GM19397 (cell line): ENCODE results near the gene BAHCC1.

Experiments used
- ATAC-seq: cut with Tn5 transposase; IDR thresholded peaks from one replicate; pipeline ENCODE4 v1.9.1; 2021; ENCODE audit warnings: mild to moderate bottlenecking, moderate library complexity; ENCODE audit not compliant: unreplicated experiment

The BAHCC1 gene

DNA sequence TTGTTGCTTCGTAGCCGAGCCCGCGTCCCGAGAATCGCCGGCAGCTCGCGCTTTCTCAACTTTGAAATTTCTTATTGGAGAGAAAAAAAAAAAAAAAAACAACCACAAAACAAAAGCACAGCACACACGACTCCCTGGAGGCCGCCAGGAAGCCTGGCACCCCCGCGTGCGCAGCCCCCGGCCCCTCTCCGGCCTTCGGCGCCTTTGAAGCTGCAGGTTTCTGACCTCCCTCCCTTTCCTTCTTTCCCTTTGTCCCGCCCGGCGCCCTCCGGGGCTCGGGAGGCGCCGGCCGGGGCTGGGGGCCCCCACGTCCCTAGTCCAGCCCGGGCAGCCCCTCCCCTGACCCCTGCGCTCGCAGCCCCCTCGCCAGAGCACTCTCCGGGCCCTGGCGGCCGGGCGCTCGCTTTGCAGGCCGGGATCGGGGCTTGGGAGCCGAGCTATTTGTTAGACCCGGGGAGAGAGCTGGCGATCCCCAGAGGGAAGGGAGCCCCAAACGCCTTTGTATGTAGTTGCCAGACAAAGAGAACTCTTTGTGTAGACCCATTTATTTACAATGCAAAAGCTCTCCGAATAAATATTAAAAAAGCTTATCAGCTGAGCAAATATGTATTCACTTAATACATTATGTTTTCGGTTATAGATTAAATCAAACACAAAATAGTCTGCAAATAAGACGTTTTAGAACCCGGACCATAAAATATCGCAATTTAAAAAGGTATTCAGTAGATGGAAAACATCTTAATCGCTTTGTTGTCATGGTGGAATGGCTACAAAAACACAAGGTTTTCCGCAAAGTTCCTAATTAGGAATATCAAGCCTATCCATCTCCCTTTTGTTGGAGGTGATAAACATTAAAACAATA, 2.3 kb downstream of the BAHCC1 start:
- ATAC-seq, result no peak

DNA sequence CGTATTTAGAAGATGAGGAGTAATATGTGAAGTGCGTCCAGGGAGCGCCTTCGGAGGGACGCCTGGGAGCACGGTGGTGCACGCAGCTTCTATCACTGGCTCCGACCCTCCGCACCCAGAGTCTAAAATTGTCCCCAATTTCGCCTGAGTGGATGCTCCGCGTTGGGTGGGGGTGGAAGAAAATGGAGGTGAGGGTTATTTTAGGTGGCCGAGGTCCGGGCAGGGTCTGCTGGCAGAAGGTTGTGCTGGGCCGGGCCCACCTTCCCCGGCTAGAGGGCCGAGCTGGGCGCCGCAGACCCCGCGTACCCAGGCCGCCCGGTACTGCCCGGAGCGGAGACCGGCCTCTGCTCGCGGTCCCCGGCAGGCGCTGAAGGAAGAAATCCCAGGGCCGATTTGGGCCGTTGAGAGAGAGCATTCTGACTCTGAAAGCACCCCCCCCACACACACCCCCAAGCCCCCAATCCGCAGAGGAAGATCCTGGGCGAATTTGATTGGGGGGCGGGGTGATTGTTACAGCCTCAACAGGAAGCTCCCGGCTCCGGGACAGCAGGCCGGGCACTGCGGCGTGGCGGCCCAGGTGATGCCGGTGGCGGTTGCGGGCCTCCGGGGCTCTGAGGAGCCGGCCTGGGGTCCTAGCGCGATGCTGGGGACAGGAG, 3.0 kb downstream of the BAHCC1 start:
- no peak for ATAC-seq

DNA sequence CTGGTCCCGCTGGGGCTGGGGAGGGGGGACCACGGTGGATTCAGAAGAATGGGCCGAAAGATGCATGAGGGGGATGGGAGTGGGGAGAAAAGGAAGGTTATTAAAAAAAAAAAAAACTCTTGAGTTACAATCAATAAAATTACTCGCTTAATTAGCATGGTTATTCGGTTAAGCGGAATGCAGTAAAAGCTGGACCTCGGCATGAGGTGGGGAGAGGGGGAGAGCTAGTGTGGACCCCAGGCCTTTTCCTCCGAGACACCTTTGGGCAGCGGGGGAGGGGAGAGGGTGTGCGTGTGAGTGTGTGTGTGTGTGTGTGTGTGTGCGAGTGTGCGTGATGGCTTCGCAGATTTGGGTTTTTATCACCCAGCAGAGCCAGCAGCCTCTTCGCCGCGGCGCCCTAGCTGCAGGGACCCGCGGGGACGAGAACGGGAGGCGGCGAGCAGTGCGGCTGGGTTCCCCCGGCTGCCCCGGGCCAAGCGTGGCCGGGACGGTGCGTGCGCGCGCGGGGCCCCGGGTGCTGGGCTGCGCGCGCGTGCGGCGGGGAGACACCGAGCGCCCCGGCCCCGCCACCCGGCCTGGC, 3.7 kb downstream of the BAHCC1 start:
- ATAC-seq, result no peak

DNA sequence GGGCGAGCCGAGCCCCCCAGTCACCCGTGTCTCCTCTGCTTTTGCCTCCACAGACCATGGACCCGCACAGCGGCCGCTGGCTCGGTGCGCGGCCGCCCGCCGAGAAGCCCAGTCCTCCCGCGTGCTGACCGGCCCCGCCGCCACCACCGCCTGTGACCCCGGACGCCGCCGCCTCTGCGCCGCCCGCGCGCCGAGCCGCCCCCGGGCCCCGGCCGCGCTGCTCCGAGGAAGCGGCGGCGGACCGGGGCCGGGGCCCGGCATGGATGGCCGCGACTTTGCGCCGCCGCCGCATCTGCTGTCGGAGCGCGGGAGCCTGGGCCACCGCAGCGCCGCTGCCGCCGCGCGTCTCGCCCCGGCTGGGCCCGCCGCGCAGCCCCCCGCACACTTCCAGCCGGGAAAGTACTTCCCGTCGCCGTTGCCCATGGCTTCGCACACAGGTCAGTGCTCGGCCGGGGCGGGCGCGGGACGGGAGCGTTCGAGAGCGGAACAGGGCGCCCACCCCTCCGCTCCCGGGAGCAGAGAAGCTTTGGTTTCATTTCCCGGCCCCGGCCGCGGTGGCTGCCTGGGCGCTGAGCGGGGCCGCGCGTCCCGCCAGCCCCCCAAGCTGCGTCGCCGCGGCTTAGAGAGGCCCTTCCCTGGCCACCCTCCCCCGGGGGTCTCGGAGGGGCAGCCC, 4.4 kb downstream of the BAHCC1 start:
- no peak for ATAC-seq

DNA sequence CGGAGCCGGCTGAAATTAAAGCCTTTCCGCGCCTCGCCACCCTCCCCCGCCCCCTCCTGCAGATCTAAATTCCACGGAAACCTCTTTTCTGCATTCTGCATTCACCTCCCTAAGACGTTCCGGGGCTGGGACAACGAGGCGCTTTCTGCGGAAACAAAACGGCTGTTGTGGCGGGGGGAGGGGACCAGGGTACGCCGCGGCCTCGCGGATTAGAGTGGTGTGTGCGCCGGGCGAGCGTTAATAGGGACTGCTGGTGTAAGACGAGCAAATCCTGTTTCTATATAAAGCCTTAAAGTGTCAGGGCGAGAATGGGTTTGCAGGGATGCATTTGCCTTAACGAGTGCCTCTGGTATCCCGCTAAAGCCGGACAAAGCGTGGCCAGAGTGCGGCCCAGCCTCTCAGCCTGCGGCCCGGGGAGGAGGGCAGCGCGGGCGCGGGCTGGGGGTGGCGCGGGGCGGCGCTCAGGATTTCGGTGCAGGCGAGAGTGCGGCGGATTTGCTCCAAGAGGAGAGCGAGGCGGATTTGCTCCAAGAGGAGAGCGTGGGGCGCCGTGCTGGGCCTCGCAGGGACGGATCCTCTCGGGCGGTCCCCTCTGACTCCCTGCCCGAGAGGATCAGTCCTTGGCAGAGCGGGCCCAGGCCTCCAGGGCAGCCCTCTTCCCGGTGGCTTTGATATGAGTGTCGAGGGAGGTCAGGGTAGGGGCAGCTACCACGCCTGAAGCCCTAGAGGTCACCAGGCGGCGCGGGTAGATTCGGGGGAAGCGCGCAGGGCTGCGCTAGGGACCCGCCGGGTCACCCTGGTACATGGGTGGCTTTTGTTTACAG, 5.1 kb downstream of the BAHCC1 start:
- no peak for ATAC-seq

DNA sequence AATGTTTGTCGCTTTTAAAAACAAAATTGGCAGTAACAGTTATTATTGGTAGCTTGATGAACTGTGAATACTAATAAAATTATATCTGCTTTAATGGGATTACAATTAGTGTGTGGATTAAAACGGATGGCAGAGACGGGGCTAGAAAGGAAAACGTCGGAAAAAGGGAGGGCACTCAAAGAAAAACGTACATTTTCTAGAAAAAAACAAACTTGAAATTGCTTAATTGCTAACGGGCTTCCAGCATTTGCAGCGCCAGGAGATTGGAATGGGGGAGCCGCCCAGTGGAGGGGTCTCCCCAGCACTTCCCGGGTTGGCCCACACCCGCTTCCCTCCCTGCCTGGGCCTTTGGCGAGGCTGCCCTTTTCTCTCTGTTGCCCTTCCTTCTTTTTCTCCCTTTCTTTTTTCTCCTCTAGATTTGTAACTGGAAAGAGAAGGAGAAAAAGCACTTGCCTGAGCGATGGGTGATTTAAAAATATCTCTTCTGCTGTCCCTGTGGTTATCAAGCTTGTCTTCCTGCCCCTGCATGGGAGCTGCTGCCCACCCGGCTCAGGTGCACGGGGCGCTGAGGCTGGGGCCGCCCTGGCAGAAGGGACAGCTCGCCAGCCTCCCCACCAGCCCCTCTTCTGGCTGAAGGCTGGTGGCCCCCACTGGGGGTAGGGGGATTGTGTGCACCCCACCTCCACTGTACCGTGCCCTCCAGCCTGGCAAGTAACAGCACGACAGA, 5.9 kb downstream of the BAHCC1 start:
- no peak for ATAC-seq

DNA sequence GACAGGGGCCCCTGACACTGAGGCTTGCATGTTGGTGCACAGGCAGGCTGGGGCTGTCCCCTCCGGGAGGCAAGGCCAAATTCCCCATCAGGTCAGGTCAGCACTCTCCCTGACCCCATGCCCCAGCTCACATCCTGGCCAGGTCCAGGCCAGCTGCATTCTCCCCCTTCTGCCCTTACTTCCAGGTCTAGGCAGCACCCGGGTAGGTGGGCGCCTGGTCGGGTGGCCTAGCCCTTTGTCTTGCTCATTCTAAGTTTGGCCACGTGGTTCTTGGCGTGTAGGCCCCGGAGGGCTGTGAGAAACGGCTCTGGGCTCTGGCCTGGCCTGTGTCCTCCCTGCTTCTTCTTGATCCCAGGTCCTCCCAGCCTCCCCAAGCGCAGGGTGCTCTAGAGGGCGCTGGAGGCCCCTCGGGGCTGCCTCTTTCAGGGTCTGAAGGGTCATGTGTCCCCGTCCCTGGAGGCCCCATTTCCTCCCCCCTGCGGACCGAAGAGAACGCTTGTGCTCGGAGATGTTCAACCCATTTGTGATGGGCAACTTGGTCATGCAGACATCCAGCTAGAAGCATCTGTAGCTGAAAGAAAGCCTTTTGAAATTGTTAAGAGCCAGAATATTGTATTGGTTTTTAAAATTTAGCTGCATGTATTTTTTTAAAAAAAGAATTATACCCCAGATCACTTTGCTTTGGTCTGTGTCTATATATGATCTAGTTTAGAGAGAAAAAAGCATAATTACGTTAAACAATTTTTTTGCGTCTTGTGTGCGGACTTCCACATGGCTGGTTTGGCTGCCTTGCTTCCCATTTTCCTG, 6.7 kb downstream of the BAHCC1 start:
- ATAC-seq, result no peak

DNA sequence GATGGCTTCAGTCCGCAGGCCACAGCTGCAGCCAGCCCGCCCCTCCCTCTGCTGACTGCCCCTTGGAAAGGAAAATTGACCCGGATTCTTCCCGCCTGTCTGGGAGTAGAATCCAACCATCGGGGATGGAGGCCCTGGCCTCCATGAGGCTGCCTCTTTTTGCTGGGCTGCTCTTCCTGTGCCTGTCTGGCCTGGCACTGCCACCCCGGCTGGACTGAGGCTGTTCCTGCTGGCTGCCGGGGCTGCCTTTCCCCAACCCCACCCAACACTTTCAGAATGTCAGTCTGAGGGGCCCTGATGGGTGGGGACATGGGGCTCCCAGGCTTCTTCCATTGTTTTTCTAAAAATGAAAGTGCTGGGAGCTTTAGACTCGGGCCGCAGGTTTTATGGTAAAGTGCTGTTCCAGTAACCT, 7.3 kb downstream of the BAHCC1 start:
- ATAC-seq, result no peak

DNA sequence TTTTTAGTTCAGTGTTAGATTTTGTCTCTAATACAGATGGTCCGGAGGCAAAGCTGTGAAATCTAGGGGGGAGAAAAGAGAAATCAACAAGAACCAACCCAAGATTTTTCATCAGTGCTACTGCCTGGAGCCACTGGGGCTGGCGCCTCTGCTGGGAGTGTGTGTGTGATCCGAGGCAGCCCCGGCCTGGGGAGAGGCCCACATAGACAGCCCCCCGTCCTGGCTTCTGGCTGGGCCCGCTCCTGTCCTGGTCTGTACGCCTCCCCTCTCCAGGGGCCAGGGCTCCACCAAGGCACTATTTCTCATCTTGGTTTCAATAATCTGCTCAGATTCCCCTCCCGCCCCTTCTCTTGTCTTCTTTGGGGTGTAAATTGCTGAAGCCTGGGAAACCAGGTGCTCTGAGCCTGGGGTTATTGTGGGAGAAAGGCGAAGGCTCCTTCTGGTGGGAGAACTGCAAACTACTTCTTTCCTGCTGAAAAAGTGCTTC, 7.8 kb downstream of the BAHCC1 start:
- no peak for ATAC-seq

DNA sequence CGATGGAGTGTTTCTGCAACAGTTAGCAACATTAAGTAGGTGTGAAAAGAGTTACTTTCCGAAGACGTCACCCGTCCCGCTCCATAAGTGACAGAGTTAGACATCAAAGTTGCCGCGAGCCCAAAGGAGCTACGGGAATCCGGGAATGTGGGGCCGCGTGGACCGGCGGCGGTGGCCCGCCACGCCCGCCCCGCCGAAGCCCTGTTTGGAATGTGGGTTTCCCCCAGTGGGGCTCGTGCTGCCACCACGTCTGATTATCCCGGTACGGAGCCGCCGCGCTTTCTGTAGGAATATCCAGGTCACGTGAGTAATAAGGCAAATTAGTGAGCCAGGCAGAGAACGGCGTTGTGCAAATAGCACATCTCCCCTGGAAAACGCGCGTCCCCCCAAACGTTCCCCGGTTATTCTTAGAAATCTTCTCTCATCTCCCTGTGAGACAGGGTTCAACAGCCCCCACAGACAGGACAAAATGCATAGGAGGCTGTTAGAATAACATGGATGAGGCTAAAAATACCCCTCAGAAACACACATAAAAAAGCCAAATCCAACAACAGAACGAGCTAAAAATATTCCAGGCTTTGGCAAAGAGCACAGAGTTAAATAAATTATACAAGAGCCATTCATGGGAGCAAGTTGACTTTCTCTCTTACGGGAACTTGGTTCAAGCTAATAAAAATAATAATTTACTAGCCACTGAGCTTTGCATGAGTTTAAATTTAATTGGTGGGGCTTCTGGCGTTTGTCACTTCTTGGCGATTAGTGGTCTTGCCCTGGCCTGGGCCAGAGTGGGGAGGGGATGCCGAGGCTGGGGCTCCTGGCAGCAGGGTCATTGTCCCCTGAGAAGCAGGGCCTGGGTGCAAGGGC, 8.6 kb downstream of the BAHCC1 start:
- ATAC-seq, result no peak

DNA sequence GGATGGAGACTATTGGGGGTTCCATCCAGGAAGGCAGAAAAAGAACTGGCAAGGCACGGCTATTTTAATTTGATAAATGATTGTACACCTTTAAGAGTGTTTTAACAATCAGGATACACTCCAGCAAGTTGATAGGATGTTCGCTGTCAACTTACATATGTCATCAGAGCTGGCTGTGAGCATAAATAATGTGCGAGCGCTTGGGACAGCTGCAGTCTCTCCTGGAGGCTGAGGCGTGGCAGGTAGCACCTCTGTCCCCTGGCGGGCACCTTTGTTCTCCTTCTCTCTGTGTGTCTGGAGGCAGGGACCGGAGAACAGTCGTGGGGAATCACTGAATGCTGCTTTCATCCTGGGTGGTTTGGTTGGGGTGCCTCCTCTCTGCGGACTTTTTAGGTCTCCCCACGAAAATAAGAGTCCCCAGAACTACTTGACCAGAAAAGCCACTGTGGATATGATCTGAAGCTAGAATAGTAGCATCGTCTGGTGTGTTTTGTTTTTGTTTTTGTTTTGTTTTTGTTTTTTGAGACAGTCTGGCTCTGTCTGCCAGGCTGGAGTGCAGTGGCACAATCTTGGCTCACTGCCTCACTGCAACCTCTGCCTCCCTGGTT, 9.4 kb downstream of the BAHCC1 start:
- no peak for ATAC-seq

DNA sequence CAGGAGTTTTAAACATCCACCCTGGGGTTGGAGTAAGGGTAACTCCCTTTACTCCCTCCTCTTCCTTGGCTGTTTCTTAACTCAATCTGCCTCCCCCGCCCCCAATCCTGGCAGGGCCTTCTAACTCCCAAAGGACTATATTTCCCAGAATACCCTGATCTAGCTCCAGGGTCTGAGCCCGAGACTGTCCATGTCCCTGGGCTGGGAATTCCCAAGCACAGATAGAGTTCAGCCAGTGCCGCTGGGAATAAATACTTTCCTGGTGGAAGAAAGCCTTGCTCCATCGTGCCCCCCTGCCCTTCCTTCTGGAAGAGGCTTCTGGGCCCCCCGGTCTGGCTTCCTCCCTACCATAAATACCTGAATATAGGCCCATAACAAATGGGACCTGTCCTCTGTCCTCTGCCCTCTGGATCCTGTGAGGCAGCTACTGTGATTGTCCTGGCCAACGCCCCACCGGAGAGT, 10.2 kb downstream of the BAHCC1 start:
- no peak for ATAC-seq

DNA sequence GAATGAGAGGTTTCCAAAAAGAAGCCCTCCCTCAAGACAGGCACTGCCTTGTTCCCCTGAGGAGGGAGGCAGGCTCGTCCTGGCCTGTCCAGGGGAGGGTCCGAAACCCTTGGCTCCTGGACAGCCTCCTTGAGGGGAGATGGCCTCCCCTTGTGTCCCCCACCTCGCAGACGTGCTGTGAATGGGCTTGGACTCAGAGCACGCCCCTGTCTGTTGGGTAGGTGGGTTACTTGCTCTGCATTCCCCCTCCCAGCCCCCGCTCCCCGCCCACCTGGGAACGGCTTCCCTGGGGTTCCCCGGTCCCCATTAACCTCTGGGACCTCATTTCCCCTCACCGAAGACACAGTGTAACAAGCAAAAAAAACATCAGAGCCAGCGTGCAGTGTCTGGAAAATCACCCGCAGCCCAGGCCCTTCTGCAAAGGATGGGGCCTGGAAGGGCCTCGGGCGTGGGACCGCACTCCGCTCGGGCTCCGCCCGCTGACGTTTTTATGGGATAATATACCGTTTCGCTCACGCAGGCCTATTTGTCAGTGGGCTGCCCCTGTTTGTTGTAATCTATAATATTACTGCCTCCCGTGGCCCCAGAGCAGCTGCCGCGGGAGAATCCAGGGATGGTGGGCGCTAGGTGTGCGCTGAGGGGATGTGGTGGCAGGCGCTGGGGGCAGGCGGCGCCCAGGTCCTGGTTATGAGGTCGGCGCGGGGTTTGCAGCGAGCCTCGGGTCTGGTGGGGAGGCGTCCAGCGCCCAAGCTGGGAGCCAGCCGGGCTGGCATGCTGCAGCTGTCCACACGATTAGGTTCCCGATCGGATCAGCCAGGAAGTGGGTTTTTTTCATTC, 11.1 kb downstream of the BAHCC1 start:
- no peak for ATAC-seq

DNA sequence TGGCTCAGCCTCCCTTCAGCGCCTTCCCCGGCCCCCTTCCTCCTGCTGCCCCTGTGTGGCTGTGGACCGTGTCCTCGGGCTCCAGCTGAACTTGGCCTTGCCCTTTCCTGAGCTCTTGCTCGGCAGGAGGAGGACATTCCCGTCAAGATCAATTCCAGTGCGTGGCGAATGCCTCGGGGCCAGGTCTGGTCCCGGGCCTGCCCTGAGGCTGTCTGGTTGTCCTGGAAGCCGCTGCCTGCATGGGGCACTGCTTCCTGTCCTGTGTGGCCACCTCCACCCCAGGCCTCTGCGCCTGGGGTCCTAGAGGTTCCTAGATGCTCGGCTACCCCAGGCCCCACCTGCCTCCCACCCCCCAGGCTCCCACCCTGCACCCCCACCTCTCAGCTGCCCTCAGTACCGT, 12.8 kb downstream of the BAHCC1 start:
- no peak for ATAC-seq

DNA sequence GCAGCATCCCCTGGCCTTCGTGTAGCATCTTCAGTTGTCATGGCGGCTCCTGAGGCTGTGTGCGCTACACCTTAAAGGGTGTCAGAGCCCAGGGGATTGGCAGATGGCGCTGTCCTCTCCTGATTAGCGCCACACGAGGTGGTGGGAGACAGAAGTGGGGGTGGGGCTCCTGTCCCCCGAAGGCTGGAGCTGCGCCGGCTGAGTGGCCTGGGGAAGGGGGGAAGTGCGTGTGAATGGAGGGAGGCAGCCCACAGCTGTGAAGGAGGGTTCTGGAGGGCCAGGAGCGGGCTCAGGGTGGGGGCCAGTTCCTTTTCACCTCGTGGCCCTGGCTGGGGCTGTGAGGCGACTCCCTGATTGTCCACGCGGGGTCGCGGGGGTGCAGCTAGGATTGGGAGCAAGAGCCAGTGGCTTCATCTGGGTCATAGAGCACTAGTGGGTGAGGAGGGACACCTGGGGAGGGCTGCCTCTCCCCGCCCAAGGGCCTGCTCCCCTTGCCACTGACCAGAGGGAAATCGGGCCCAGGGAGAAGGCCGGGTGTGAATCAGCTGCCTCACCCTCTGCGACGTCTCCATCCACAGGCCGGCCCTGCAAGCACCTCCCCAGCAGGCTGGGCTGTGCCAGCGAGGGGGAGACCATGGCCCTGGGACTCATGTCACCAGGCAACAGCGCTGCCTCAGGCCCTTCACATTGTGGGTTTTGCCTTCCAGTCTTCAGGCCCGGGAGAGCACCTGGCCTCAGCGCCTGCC, 14.1 kb downstream of the BAHCC1 start:
- no peak for ATAC-seq

DNA sequence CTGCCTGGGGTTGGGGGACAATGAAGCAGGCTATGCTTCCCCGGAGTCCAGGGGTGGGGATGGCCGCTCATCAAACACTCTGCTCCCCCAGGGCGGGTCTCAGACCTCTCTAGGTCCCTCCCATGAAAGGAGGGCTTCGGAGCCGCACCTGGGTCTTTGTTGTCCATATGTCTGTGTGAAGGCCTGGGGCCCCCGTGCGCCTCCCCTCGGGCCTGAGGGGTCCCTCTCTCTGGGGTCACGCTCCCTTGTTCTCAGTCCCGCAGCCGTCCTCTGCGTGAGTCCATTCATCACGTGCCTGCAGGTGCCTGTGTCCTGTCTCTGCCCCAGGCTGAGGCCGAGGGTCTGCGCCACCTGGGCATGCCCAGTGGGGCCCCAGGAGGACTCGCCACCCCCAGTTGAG, 15.6 kb downstream of the BAHCC1 start:
- ATAC-seq, result no peak
